RWPE1 (cell line): ENCODE measurements around the gene FAM118B.

Experiments used
- CTCF ChIA-PET: fragments of 350-600 bp; sonication (Branson Sonifier 250); formaldehyde crosslinking; extraction: SDS; loops from one replicate; lab custom pipeline; 2021; lab: Yijun Ruan, JAX
- POLR2A ChIA-PET: fragments of 400-600 bp; formaldehyde crosslinking; extraction: SDS; loops from one replicate; lab custom pipeline; 2020; ENCODE audit warnings: antibody characterized with exemption; ENCODE audit not compliant: low non-redundant PET; lab: Yijun Ruan, JAX
- DNase-seq: peaks from one replicate; pipeline ENCODE4 v3.0.0; 2012; ENCODE audit warnings: low spot score
- H3K27ac ChIP-seq: fragments of 450-650 bp; 2 replicates; pipeline ENCODE4 v1.5.1; 2017
- CTCF ChIP-seq: fragments of 450-650 bp; conservative IDR thresholded peaks from 2 replicates; pipeline ENCODE4 v1.5.1; 2017; ENCODE audit warnings: low read depth, mild to moderate bottlenecking

FAM118B gene

GRCh38 chr11:126262216-126262615 is 50.6 kb downstream of the FAM118B start:
- CTCF ChIA-PET: no interaction called here

DNA sequence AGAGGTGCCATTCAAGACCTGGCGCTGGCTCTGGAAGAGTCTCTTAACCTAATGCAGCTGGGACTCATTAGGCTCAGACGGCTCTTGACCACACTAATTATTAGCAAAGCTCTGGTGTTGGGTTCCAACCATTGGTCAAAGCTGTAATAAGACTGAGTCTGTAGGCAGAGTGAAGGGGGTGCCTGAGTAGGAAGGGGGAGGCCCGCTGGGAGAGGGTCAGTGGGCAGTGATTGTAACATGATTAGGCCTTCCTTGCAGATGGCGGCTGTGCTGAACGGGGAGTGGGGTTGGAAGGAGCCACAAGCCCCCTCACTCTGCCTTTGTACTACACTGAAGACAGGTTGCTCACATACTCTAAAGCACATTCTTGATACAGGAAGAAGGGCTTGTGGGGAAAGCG is 51.9 kb downstream of the FAM118B start:
- CTCF ChIA-PET: no interaction called here
- TF ChIP-seq CTCF: no peak
- POLR2A ChIA-PET: no interaction called here
- DNase-seq: no peak
- H3K27ac ChIP-seq: no peak overlapping the region

More at GRCh38 chr11:126262216-126262615, 50.6 kb downstream of the FAM118B start:
- no peak for TF ChIP-seq CTCF
- no peak overlapping the region for H3K27ac ChIP-seq
- DNase-seq: no peak
- POLR2A ChIA-PET: no interaction called here

DNA sequence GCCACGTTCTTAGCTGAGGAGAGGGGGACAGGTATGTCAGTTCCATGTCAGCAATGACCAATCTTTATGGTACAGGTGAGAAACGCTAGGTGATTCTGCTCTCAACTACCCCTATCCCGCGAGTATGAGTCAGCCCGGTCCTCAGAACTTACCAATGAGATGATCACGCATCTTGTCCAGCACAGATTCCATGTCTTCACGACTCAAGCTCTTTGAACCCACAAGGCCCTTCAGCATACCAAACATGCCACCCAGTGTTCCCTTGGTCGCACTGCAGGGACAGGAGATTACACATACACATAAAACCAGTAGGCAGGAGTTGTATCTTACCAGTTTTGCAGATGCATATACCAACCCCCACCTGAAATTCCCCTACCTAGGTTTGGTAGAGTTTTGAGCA is 54.2 kb downstream of the FAM118B start:
- DNase-seq: no peak
- ChIA-PET POLR2A (no interaction called here), CTCF (interaction anchor here (0.6 kb wide), 1 partner anchor 17 kb away, joined by 4 read pairs; no protein-coding TSS in a partner anchor)
- no peak for TF ChIP-seq CTCF
- no peak overlapping the region for H3K27ac ChIP-seq

DNA sequence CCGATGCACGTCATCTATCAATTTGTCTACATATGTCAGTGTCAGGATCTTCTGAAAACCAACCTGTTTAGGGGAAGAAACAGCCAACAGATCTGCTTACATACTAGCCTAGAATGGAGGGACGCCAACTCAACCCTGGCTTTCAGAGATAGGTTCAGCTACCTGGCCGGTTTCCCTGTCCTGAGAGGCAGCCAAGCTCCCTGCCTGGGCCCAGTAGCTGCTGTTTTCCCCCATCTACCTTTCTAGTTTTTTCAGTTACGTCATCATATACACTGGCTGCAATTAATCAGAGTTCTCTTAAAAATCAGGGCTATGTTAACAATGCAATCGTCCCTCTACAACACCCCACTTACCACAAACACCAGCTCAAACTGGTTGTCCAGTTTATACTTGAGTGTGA is 56.1 kb downstream of the FAM118B start:
- TF ChIP-seq CTCF: no peak
- ChIA-PET CTCF (no interaction called here), POLR2A (no interaction called here)
- H3K27ac ChIP-seq: no peak overlapping the region
- no peak for DNase-seq

GRCh38 chr11:126268361-126268707 is 56.8 kb downstream of the FAM118B start:
- CTCF ChIA-PET: interaction anchor here (0.6 kb wide), 1 partner anchor 54 kb away, joined by 5 read pairs; no protein-coding TSS in a partner anchor
- POLR2A ChIA-PET: interaction anchor here (1.0 kb wide), 1 partner anchor 213 kb away, joined by 3 read pairs; no protein-coding TSS in a partner anchor
- peak overlapping the region; percentile 81 for H3K27ac ChIP-seq
- DNase-seq: peak; percentile 49
- TF ChIP-seq CTCF: no peak

DNA sequence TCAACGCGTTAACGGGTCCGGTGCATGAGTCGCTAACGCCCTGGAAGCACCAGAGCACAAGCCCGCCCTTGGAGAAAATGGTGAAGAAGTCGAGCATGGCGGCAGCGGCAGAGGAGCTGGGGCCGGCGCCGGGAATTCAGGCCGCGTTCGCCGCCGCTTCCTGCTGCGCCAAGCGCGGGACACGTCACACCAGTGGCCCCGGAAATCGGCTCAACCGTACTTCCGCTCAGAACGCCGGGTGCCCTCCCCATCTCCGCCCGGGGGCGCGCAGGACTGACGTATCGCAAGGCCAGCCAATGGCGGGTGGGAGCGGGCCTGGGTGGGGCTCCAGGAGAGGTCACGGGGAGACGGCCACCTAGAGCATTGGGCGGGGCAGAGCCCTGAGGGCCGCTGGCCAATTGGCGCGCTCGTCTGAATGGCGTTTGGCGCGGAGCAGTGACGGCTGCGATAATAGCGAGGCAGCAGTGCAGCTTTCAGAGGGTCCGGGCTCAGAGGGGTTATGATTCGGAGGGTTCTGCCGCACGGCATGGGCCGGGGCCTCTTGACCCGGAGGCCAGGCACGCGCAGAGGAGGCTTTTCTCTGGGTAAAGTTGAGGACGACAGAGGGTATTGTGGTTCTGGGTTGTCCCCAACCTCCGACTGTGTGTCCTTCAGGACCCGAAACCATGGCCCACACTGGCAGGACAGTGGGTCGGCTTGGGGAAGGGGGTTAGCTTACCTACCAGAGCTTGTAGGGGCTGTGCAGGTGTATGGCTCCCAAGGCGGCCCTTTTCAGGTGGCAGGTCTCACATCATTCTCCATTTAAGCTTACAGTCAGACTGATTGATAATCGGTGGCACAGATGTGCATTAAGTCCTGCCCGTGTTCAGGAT is 57.4 kb downstream of the FAM118B start, which contains the start of the genes FOXRED1 and SRPRA:
TSS of gene FOXRED1 (plus strand) at position 447 of the 872 bp plus-strand sequence. CDS start at position 500, 53 bp downstream.
TSS of gene SRPRA (minus strand) at position 188 of the 872 bp plus-strand sequence. CDS start at position 97, 91 bp downstream.
- no peak for TF ChIP-seq CTCF
- POLR2A ChIA-PET: interaction anchor here (1.0 kb wide), 1 partner anchor 212 kb away, joined by 3 read pairs; no protein-coding TSS in a partner anchor
- H3K27ac ChIP-seq: peak within 1 kb of the TSS; percentile 81
- DNase-seq: peak; percentile 100
- CTCF ChIA-PET: interaction anchor here (0.6 kb wide), 1 partner anchor 55 kb away, joined by 5 read pairs; no protein-coding TSS in a partner anchor
